ENCODE data around the gene PHACTR2.
"Not testable (repeated sequence)": the region's sequence is repeated elsewhere in the genome, so short reads cannot be mapped to it uniquely, and the experiment has no call there.

GRCh38 chr6:143796551-143796950 lies 118.8 kb downstream of the PHACTR2 start:
- not testable (repeated sequence) for TF ChIP-seq CTCF (conservative IDR thresholded peaks at IDR 0.05); ZFX (IDR thresholded peaks at IDR 0.05)
